ENCODE measurements around the gene CENPQ. TPM values are rescaled to one million over a fixed set of nuclear protein-coding genes. Genes with fewer than 3 reads are reported as not detected.

The CENPQ gene
- total RNA-seq, 1 donor from 2014 or later = 6.3 TPM

DNA sequence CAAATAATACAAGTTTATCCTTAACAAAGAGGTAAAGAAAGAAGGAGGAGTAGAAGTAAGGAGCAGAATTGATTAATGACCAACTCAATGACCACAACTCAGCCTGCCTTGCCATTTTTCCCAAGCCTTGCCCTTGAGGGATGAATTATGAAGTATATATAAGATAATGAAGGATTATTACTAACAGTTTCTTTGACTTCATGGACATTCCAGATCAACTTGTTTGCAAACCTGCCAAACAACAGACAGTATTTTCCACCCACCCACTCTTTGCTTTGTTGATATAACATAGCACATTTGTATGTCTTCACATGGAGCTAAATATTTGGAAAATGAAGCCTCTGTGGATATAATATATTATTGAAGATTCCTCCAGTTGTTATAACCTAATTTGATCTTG lies 77.4 kb downstream of the CENPQ start:
- no peak for DNase-seq (ENCODE audit: low read depth, low spot score)

DNA sequence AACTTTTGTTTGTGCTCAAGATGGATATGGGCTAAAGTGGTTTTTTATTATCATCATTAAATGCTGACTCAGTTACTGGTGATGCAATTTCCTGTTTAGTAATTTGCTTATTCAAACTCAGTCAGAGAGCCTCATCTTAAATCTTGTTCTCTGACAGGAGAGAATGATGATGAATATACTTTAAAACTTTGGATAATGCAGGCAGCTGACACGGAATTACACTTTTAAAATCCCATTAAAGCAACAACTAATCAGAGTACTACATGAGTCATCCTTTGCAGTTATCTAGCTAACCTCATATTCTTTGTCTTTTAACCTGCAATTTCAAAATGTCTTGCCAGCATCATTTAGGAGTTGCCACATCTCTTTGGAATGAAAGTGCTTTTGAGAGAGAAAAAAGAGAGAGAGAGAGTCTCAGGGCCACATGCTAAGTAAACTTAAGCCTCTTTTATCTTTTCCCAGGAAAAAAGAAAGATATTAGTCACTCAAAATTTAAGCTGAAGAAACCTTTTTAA lies 78.1 kb downstream of the CENPQ start:
- DNase-seq (ENCODE audit: low read depth, low spot score) = no peak

- DNase-seq (ENCODE audit: low read depth, low spot score) = no peak
Observed at GRCh38 chr6:49541936-49542335, 78.8 kb downstream of the CENPQ start.

Other genes with a start within 250 kb of the CENPQ start
- gene MMUT, start 117 bp upstream of the CENPQ start, total RNA-seq = 14.3 and 16.4 TPM in 2 replicates
- gene GLYATL3, start 36.6 kb downstream of the CENPQ start, total RNA-seq = not detected in 2 replicates
- 2.8 and 6.0 TPM in 2 replicates for gene C6orf141, start 87.3 kb downstream of the CENPQ start, total RNA-seq
- gene RHAG, start 173.5 kb downstream of the CENPQ start, total RNA-seq = not detected in 2 replicates